Heart left ventricle (tissue), 16 donors: ENCODE measurements around the gene UMODL1. TPM values are rescaled to one million over a fixed set of nuclear protein-coding genes. Genes with fewer than 3 reads are reported as not detected.
A peak's percentile ranks its signal among the peaks of the same experiment; 100 is the strongest.

Experiments
- ATAC-seq, 4 donors: fragments of 200-7000 bp; cut with Tn5 transposase; one replicate each; pipeline ENCODE4 v1.9.1; 2020 to 2022; ENCODE audit warnings: moderate library complexity in 4 of 4, mild to moderate bottlenecking in 3 of 4, moderate number of reproducible peaks in 1 of 4
- DNase-seq, 5 donors: peaks; one replicate each; pipeline ENCODE4 v3.0.0-alpha.2; 2020
- H3K27ac ChIP-seq, 12 donors: fragments of 200-600 bp; sonication (generic) in 4 of 12; one replicate each; pipeline versions ENCODE4 v1.5.0 to v1.8.0; 2016 to 2022; ENCODE audit warnings: mild to moderate bottlenecking in 2 of 12
- H3K27me3 ChIP-seq, 9 donors: fragments of 200-600 bp; sonication (generic) in 2 of 9; one replicate each; pipeline versions ENCODE4 v1.5.1 to v1.8.0; 2016 to 2022; ENCODE audit warnings: mild to moderate bottlenecking in 3 of 9
- H3K36me3 ChIP-seq, 9 donors: fragments of 200-600 bp; sonication (generic) in 2 of 9; one replicate each; pipeline versions ENCODE4 v1.5.0 to v1.8.0; 2018 to 2022; ENCODE audit warnings: mild to moderate bottlenecking in 2 of 9
- H3K4me1 ChIP-seq, 12 donors: fragments of 200-600 bp; sonication (generic) in 4 of 12; one replicate each; pipeline versions ENCODE4 v1.5.0 to v1.8.0; 2016 to 2022; ENCODE audit warnings: mild to moderate bottlenecking in 3 of 12
- H3K4me3 ChIP-seq, 12 donors: fragments of 200-600 bp; sonication (generic) in 4 of 12; one replicate each; pipeline versions ENCODE4 v1.5.0 to v1.8.0; 2017 to 2022; ENCODE audit warnings: mild to moderate bottlenecking in 9 of 12, moderate library complexity in 4 of 12
- H3K9me3 ChIP-seq, 12 donors: fragments of 200-600 bp; sonication (generic) in 4 of 12; one replicate each; pipeline versions ENCODE4 v1.5.0 to v1.8.0; 2016 to 2022; ENCODE audit warnings: mild to moderate bottlenecking in 1 of 12
- CTCF ChIP-seq, 12 donors: fragments of 200-600 bp; sonication (generic) in 4 of 12; IDR thresholded peaks; one replicate each; pipeline versions ENCODE4 v1.5.0 to v1.8.0; 2018 to 2022; ENCODE audit warnings: antibody characterized with exemption in 12 of 12, mild to moderate bottlenecking in 5 of 12
- POLR2A ChIP-seq, 2 donors: fragments of 450-650 bp; IDR thresholded peaks; one replicate each; pipeline ENCODE4 v1.6.1; 2017; ENCODE audit warnings: antibody characterized with exemption in 2 of 2, mild to moderate bottlenecking in 2 of 2, moderate library complexity in 2 of 2
- WGBS, 4 donors: extraction: QIAGEN DNeasy Blood & Tissue Kit in 2 of 4; methylation state at CpG; one replicate each; pipeline versions ENCODE4 v1.1.5 to v1.1.7; 2013 to 2018; 5-methylcytosine and 5-hydroxymethylcytosine counted together
- intact Hi-C, 10 donors: fragments of 100-400 bp; cut with DNase I; formaldehyde crosslinking; loops; one replicate each; pipeline versions ENCODE4 v1.11.1 to v1.14.2; 2022
- polyA plus RNA-seq, 2 donors: library from polyadenylated mRNA; stranded (reverse); fragments of 200-250 nt; gene quantifications; one replicate each; pipeline ENCODE4 v1.2.3, GENCODE V29; 2013
- total RNA-seq, 9 donors: library from RNA; depleted of rRNA in 2 of 9; stranded (reverse); fragments of >200 nt in 2 of 9; fragmentation: NEBNext Ultra II Directional in 3 of 9; extraction: Animal tissue kit (Norgen Biotek cat#: 25700) in 3 of 9; gene quantifications; one replicate each; pipeline versions ENCODE4 v1.1.0 to v1.2.4, GENCODE V29; 2016 to 2023
- donor health status: ischemic (EF 13 %, LVEDD 7.1; RV severe dilation, severe dysfunction).
- donor health status: healthy with polysubstance abuse.
- donor health status: DM: no; HTN: yes; CAD: no.
- donor health status: DM: no; HTN: no; CAD: no.
- donor health status: ischemic (EF 25% LVEDD 6.9; RV normal size, moderate dysfunction).
- donor health status: ischemic (EF 25% LVEDD 5.7; RV mildly dilated, moderate dysfunction).
- donor health status: healthy.
- donor health status: DM: yes; HTN: yes; CAD: no.
- donor health status: ischemic (EF 35%, LVEDD 5.7; RV mildly dilated, moderate dysfunction).
- donor health status: nonischemic (EF 11% LVEDD 7.7; RV severe dilation, severe dysfunction).
- donor health status: DM: yes; HTN: yes; CAD: no.
- donor health status: PGD.
- donor health status: ischemic (EF 29% LVEDD 5.4; RV normal size, mild dysfunction).
- donor health status: nonischemic (EF 23%, LVEDD 6.1; RV moderate dilation, normal function).

Gene UMODL1
- total and polyA plus RNA-seq, 11 donors, result 0.07 to 0.19 TPM; not detected in 9

- DNase-seq (peak in 4 of 5 donors; percentile 7 to 77 (median 46)), ATAC-seq (peak in 2 of 4 donors; percentile 25 to 39)
- Histone ChIP-seq H3K27ac (peak overlapping the region in 2 of 12 donors; percentile 13 to 87), H3K4me1 (peaks cover 0 to 46% (median 1%) of the 10 kb centered on the region in 12 donors), H3K9me3 (no peaks in the 10 kb centered on the region), H3K4me3 (peak overlapping the region in 1 of 12 donors; percentile 45), H3K36me3 (no peaks in the 10 kb centered on the region), H3K27me3 (peaks cover 0 to 20% (median 0%) of the 10 kb centered on the region in 9 donors)
- intact Hi-C loops, result no loop called here
- TF ChIP-seq POLR2A (IDR thresholded peaks at IDR 0.05) (no peak), CTCF (IDR thresholded peaks at IDR 0.05) (no peak)
- WGBS, 4 donors, result 62 to 69% (median 66%) methylated on average over 31 of the region's 31 CpGs
Observed at GRCh38 chr21:42062236-42063022, 8.7 kb upstream of the UMODL1 start.

- Histone ChIP-seq H3K4me1 (peaks cover 0 to 39% (median 0%) of the 10 kb centered on the region in 12 donors), H3K4me3 (peak overlapping the region in 1 of 12 donors; percentile 45), H3K36me3 (no peaks in the 10 kb centered on the region), H3K27me3 (peaks cover 0 to 27% (median 0%) of the 10 kb centered on the region in 9 donors), H3K9me3 (no peaks in the 10 kb centered on the region), H3K27ac (peak overlapping the region in 2 of 12 donors; percentile 13 to 87)
- 34 to 47% (median 42%) methylated on average over 4 of the region's 4 CpGs for WGBS, 4 donors
- TF ChIP-seq POLR2A (IDR thresholded peaks at IDR 0.05) (no peak), CTCF (IDR thresholded peaks at IDR 0.05) (no peak)
- peak in 2 of 5 donors; percentile 39 to 58 for DNase-seq
- no peak for ATAC-seq
- intact Hi-C loops, result no loop called here
Observed at GRCh38 chr21:42063191-42063570, 7.9 kb upstream of the UMODL1 start.

- 69 to 81% (median 73%) methylated on average over 25 to 28 of the region's 28 CpGs for WGBS, 4 donors
- Histone ChIP-seq H3K27ac (peak overlapping the region in 1 of 12 donors; percentile 87), H3K36me3 (no peaks in the 10 kb centered on the region), H3K9me3 (no peaks in the 10 kb centered on the region), H3K27me3 (peaks cover 0 to 27% (median 0%) of the 10 kb centered on the region in 9 donors), H3K4me1 (peaks cover 0 to 37% (median 0%) of the 10 kb centered on the region in 12 donors), H3K4me3 (peak overlapping the region in 1 of 12 donors; percentile 45)
- peak in 2 of 5 donors; percentile 33 to 66 for DNase-seq
- intact Hi-C loops, result no loop called here
- no peak for TF ChIP-seq CTCF (IDR thresholded peaks at IDR 0.05)
- no peak for TF ChIP-seq POLR2A (IDR thresholded peaks at IDR 0.05)
- ATAC-seq, result peak in 1 of 4 donors; percentile 35
Observed at GRCh38 chr21:42063571-42064521, 7.3 kb upstream of the UMODL1 start.
